ENCODE data around the gene BRINP1.

BRINP1 gene

DNA sequence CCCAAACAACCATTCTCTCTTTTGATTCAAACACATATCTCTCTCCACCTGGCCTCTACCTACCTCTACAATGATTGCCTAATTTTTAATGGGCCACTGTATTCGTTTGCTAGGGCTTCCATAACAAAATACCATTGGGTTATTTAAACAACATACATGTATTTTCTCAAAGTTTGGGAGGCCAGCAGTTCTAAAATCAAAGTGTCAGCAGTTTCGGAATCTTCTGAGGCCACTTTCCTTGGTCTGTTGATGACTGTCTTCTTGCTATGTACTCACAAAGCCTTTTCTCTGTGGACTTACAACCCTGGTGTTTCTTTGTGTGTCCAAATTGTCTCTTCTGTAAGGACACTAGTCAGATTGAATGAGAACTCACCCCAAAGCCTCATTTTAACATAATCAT is 214.7 kb downstream of the BRINP1 start:
- in situ Hi-C loops (cut with MboI; ENCODE audit: low sequenced_read_pairs): no loop called here

GRCh38 chr9:119153402-119153801 is 215.8 kb downstream of the BRINP1 start:
- in situ Hi-C loops (cut with MboI; ENCODE audit: low sequenced_read_pairs): no loop called here

DNA sequence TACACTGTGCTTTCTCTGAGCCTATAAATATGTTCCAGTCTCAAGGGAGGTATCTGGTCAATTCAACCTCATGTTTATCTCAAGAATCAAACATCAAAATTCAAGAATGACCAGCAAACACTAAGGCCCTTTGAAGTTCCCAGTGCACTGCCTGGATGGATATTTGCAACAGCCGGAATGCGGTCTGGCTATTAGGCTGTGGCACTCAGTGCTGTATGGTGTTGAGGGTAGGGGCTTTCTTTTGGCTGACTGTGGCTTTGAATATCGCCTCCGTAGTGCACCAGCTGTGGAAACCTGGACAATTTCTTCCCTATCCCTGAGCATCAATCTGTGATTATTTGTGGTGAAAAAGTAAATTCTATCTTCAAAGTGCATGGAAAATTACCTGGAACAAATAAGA is 220.4 kb downstream of the BRINP1 start:
- in situ Hi-C loops (cut with MboI; ENCODE audit: low sequenced_read_pairs): no loop called here

- in situ Hi-C loops (cut with MboI; ENCODE audit: low sequenced_read_pairs): no loop called here
These were observed 231.8 kb downstream of the BRINP1 start for GRCh38 chr9:119137479-119137878.

GRCh38 chr9:119126040-119126439 is 243.2 kb downstream of the BRINP1 start:
- in situ Hi-C loops (cut with MboI; ENCODE audit: low sequenced_read_pairs): no loop called here

GRCh38 chr9:119121899-119122298 is 247.3 kb downstream of the BRINP1 start:
- in situ Hi-C loops (cut with MboI; ENCODE audit: low sequenced_read_pairs): no loop called here

DNA sequence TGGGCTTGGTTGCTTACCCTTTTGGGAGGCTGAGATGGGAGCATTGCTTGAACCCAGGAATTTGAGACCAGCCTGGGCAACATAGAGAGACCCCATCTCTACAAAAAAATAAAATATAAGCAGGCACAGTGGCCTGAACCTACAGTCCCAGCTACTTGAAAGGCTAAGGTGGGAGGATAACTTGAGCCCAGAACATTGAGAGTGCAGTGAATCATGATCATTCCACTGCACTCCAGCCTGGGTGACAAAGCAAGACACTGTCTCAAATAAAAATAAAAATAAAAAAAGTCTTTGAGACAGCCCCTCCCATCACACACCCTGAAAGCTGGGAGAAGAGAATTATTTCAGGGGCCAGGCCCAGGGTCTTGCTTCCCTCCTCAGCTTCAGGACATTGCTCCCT is 251.8 kb downstream of the BRINP1 start:
- in situ Hi-C loops (cut with MboI; ENCODE audit: low sequenced_read_pairs): no loop called here

All from HL-60/S4 (cell line).